ENCODE measurements around the gene TLX2. TPM values are rescaled to one million over a fixed set of nuclear protein-coding genes. Genes with fewer than 3 reads are reported as not detected.

TLX2 gene
- total RNA-seq, 1 donor from 2014 or later = not detected

DNA sequence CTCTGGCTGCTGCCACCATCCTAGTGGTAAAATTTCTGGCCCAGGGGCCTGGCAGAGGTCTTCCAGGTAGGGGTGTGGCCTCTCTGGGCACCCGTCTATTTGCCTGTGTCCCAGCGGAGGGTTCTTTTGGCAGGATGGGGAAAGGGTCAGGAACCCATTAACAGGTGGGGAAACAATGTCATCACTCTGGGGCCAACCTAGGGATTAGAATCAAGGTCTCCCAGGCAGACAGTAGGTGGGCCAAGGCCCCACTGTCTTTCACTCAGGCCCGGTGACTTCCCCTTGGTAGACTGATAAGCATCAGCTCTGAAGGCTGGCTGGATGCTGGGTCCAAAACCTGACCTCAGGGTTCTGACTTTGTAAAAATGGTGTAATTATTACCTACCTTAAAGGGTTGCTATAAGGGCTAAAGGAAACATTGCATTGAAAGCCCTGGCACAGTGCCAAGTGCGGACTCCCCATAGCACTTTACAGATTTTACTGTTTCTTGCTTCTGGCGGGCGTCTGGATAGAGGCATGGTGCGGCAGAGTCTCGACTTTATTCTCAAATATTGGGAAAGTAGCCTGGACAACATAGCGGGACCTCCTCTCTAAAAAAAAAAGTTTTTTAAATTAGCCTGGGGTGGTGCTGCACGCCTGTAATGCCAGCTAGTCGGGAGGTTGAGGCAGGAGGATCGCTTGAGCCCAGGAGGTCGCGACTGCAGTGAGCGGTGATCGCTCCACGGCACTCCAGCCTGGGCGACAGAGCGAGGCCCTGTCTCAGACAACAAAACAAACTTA, 17.1 kb upstream of the TLX2 start:
- DNase-seq (ENCODE audit: low spot score) = no peak

DNA sequence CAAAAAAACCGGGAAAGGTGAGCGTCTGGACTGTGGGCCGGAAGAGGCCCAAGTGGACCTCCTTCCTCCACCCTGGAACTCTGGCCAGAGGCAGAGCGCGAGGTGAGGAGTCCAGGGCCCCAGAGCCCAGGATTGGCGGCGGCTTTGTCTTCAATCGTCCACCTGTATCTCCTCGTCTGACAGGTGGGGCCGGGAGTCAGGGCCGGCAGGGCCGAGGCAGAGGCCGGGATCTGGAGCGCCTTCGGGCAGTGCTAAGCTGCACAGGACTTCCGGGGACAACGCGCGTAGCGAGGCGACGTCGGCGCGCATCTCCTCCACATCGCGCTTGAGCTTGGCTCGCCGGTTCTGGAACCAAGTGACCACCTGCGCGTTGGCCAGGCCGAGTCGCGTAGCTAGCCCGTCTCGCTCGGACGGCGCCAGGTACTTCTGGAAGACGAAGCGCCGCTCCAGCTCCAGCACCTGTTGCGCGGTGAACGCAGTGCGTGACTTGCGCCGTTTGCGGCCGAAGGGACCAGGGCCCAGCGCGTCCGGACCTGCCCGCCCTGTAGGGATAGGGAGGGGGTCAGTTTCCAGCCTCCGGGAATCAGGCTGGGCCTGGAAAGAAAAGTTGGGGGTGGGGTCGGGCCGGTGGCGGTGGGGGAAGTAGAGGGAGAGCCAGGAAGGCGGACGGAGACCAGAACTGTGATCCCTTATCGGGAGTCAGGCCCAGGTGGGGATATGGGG, 16.3 kb upstream of the TLX2 start:
- no peak for DNase-seq (ENCODE audit: low spot score)

DNA sequence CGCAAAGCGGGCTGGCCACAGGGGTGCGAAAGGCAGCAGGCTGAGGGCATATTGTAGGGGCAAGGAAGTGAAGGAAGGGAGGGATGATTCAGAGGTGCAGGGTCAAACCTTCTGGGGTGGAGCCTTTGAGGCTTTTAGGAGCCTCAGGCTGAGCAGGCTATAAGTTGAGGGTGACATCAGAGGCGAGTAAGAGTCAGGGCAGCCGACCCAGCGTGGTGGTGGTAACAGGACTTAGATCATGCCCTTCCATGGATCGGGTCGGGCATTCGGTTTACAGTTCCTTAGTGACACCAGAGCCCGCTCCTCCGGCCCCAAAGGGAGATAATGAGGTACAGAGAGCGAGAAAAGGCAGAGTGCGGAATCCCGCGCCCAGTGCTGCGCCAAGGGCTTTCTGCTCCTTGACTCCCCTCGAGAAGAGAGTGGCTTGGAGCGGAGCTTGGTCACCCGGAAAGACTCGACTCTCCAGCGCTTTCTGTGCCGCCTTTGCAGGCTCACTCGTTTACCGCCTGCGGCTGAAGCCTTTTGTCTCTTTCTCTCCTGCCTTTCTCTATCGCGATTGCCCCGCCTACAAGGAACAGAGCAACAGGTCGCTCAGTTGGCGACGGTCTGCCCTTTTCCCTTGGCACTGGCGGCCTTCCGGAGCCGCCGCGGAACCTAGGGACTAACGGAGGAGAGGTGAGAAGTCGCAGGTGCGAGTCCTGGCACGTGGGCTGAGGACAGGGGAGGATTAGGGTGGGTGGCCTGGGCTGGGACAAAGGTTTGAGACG, 15.6 kb upstream of the TLX2 start:
- DNase-seq (ENCODE audit: low spot score) = no peak

DNA sequence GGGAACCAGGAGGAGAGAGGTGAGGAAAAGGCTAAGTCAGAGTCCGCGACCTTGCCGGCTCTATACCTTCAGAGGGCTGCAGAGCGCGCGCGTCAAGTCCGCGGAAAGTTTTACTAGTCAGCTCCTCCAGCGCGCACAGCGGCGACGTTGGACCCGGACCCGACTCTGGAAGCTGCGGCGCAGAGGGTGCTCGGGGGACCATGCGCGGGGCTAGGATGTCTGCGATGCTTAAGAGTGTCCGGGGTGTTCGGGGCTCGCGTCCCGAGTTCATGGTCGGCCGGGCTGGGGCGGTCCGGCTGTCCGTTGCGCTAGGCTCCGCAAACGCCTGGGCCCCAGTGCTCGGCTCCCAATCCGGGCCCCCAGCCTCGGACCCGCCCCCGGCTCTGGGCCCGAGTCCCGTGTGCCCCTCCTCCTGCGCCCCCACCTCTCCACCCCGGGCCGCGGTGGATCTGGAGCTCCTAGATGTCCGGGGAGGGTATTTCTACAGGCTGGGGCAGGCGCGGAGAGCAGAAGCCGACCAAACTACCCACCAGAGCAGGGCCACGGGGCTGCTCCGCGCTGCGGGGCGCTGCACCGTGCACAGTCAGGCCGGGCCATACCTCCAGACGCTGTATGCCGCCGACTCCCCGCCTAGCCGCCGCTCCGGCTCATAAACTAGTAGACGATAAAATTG, 14.8 kb upstream of the TLX2 start, which contains the start of gene LBX2:
TSS of gene LBX2 (minus strand) at position 337 of the 673 bp plus-strand sequence. CDS start at position 271, 66 bp downstream.
- DNase-seq (ENCODE audit: low spot score) = peak; percentile 28

DNA sequence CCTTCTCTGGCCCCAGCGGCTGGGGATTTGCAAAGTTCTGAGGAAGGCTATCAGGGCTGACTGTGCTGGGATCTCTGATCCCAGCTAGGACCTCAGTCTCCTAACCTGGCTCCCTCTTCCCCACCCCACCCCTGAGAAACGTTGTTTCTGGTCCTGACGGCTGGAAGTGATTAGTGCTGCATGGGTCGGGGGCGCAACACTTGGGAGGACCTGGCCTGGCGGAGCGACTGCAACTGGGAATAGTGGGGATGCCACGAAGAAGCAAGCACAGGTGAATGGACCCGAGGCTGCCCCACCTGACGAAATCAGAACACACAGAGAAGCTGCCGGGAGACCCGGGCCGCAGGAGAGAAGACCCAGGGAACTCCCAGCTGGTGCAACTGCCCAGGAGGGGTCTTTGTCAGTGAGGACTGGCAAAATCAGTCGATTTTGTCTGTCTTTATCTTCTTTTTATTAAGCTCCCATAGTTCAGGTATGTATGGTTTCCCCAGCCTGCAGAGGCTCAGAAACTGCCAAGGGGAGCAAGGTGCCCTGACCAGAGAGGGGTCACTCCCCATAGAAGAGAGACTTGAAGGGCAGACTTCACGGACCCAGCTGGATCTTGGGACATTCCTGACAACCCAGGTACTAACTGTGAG, 14.2 kb upstream of the TLX2 start:
- DNase-seq (ENCODE audit: low spot score) = no peak

DNA sequence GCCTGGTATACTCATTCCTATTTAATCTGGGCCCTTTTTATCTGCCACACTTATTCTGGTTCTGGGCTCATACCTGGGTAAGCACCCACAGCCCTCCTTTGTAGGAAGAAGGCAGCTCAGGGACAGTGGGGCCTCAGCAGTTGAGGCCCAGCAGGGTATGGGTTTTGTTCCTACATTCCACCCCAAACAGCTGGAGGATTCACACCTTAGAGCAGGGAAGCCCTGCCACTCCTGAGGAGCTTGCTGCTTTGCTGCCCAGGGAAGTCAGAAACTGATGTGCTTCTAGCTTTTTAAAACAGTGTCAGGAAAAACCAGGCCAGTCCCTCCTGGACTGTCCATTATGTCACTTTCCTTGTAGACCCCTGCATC, 13.7 kb upstream of the TLX2 start:
- DNase-seq (ENCODE audit: low spot score) = no peak

DNA sequence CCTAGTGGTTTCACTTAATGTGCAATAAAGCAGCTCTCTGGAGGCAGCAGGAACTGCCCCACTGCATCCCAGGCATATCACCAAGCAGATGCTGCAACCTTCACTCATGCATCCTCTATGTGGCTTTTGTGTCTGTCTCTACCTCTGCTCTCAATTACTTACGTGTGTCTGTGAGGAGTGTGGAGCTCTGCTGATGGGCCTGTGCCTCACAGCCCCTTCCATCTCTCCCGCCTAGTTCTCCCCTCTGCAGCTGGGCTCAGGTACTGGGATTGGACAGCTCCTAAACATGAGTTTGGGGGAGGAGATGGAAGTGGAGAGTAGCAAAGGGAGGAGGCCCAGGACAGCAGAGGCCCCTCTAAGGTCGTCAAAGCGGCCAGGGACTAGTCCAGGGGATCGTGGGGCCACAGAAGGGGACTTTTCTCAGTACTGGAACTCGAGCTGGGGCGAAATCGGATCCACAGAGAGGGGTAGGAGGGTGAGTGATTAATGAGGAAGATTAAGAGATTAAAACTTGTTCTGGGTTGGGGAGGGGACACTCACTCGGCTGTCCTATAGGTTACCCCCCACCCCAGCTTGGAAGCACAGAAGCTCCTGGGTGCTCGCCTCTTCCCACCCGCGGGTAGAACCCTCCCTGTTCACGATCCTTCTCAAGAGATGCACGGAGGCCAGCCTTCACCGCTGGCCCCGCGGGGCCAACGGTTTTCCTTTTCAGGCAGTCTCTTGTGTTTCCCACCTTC, 12.7 kb upstream of the TLX2 start:
- no peak for DNase-seq (ENCODE audit: low spot score)

DNA sequence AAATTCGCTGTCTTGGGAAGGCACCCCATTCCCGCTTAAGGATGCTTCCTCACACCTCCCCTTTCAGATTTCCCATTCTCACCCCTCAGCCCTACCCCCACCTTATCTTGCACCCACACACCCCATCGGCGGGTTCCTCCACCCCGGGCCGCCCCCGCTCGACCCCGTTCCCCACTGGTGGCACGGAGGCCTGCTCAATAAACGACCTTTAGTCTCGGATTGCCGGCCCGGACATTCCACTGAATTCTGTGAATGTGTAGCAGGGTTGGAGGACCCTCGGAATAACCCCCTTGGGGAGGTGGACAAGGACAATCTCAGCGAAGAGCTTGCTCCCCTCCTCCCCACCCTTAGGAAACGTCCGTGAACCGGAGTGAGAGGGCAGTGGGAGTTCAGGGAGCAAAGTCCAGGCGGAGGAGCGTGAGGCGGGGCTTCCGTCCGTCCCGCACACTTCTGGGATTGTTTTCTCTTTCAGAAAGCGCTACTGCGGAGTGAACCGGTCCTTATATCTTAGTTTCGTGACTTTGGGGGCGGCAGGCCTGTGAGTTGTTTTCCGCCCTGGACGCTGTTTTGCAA, 12.0 kb upstream of the TLX2 start:
- no peak for DNase-seq (ENCODE audit: low spot score)

DNA sequence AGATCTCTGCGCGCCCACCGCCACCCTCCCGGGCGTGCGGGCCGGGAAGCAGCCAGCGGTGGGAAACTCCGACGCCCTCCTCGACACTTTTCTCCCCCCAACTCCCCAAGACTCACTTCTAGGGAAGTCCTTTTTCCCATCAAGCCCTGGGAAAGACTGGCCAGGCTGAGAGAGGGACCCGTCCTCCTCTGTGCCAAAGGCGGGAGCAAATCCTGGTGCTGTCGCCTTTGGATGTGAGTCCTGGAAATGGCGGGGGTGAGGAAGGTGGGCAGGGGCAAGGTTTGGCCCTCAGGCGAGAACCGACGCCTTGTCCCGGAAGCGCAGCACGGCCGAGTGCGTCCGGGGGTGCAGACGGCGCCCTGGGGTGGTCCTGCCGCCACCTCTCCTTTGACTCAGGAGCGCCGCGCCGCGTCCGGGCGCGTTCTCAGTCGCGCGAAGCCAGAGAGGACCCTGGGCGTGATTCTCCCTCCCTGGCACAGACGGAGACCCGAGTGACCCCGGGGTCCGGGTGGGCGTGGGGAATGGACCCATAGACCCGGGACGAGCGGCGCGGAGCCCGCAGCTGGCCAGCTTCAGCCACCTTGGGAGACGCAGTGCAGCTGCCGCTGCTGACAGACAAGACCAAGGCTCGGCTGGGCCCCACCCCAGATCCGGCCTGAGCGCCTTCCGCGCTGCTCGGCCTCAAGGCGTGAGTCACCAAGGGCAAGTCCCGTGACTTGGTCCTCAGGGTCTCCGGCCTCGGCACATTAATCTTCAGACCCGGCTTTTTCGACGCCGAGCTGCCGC, 11.3 kb upstream of the TLX2 start:
- peak; percentile 87 for DNase-seq (ENCODE audit: low spot score)

DNA sequence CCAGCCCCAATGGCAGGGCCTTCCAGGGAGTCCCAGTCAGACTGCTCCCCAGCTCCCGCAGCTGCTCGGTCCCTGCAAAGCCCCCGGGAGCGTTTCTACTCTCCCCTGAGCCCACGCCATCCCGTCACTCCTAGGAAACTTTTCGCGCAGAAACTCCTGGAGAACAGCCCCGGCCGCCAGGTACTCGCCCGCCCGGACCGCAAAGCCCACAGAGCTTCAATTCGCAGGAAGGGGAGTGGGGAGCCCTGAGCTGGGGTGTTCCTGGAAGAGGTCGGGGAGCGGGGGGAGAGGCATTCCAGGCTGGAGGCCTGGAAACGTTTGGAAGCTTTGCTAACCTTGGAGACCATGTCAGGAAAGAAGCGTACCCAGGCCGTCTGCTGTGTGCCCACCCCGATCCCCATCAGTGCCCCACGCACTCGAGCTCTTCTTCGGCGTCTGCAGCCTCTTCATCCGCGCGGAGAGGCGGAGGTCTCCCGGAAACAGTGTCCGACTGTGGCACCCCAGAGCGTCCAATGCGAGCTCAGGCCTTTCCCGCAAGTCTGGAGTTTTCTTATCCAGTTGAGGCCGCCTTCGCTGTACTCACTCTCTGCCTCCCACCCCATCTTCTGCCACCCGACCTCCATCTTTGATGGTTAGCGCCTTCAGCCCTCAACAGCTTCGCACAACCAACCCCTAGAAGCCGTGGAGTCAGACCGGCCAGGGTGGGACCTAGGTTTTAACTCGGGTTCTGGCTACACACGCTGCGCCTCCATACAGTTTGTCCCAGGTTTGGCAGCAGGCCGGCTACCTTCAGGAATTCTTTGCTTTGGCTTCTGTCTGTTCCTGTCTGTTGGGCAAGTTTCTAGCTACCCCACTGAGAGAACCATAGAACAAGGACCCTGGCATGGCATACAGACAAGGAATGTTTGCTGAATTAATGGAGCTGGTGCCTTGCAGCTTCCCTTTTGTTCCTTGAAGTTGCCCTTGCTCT, 10.5 kb upstream of the TLX2 start:
- peak; percentile 41 for DNase-seq (ENCODE audit: low spot score)

DNA sequence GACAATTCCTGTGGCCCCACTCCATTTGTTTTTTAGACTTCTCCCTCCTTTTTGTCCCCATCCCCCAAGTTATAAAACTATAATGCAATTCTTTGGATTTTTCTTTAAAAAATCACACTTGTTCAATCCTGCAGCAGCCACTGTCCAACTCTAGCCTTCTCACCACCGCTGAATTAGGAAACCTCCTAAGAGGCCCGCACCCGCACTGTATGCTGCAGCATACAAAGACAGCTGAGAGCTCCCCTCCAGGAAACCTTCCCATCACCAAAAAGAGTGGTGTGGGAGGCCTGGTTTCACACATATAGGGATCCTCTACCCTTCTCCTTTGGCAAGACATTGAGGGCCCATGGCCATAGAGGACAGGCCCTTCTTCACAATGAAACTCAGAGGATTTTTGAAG, 9.7 kb upstream of the TLX2 start:
- no peak for DNase-seq (ENCODE audit: low spot score)

DNA sequence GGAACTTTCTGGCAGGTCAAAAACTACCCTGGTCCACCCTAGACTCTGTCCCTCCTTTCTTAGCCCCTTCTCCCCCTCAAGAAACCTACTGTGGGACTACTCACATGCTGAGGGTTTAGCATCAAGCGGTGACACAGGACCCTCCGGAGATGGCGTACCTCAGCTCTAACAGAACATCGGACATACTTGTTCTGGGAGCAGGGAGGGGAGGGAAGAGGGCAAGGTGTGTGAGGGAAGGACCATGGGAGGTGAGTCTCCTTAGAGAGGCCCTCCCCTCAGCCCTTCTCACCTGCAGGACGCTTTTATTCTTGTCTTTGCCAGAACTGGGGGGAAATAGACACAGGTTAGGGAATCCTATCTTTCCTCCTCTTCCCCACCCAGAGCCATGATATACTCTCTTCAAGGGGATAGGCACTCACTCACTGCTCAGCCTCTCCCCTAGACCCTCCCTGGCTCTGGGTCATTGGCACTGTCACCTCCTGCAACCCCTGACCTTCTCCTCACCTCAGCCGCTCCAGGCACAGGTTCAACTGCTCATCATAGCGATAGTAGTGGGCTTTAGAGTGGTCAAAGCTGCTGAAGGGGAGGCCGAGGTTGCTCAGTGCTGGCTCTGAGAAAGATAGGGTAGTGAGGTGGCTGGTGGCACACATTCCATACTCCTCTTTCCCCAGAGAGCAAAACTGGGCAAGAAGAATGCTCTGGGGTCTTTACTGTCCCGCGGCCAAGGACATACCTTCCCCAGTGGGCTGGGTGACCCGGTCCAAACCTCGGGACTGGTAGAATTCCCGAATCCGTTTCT, 8.6 kb upstream of the TLX2 start:
- DNase-seq (ENCODE audit: low spot score) = no peak

DNA sequence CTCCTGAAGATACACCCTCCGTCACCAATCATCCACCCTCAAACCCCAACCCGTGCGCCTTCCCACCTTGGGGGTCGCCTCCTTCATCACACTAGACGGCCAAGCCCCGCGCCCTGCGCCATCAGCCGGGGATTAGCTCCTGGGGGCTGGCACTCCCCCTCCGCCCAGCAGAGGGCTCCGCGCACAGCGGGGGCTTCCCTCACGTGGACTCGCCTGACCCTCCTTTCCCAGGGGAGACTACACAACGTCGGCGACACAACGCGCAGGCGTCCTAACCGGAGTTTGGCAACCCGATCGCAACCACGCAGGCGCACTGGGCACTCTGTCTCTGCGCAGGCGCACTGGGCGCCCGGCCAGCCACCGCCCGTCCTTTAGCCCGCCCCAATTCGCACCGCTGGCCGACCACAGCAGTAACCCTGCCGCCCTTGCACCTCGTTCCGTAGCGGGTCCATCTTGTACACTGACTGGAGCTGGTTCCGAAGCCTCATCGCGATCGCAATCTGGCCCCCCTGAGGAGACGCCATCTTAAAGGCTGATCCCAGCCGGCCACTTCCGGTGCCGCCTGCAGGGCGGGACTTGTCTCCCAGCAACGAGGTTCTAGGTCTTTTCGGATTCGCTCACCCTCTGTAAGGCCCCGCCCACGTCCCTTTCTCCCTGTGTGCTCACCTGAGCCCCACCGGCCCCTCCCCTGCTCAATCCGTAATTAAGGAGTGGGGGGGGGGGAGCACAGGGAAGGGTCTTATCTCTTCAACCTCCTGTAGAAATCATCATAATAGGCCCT, 6.9 kb upstream of the TLX2 start, which contains the start of gene PCGF1:
TSS of gene PCGF1 (minus strand) at position 551 of the 781 bp plus-strand sequence. CDS start at position 524, 27 bp downstream.
- peak; percentile 99 for DNase-seq (ENCODE audit: low spot score)

DNA sequence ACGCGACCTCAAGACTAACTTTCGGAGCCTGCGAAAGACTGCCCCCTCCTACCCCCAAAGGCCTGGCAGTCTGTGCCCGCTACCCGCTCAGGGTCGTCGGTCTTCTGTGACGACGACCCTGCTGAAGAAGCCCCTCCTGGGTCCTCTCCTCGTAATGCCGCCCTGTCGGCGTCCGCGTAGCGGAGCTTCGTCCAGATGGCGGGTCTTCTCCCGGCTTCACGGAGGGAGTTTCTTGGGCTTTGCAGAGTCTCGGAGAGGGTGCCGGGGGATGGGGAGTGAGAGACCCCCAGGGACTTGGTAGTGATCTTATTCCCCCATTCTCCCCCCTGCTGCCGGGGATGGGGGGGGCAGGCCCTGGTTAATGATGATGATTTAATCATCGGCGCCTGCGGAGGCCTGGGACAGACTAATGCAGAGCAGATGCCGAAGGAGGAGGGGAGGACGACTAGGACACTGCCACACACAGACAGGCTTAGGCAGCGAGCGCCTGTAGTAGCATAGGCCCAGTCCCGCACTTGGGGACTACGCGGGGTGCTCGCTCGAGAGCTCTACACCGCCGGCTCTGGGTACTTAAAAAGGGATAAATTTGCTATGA, 6.2 kb upstream of the TLX2 start:
- DNase-seq (ENCODE audit: low spot score) = peak; percentile 29

DNA sequence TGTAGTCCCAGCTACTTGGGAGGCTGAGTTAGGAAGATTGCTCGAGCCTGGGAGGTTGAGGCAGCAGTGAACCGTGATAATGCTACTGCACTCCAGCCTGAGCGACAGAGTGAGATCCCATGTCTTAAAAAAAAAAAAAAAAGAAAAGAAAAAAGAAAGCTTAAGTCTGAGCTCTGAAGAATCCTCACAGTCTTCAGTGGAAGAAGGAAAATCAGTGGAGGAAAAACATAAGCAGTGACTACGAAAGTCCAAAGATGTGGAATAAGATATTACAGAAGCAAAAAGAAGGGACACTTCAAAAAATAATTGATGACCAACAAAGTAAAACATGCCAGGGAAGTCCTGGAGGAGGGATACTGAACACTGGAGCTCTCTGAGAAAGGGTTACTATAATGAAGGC, 4.0 kb upstream of the TLX2 start:
- DNase-seq (ENCODE audit: low spot score) = no peak

Data from umbilical cord (tissue), 2 donors.